Kidney epithelial cell (primary cell): ENCODE results near the gene RNU4-1. TPM values are rescaled to one million over a fixed set of nuclear protein-coding genes. Genes with fewer than 3 reads are reported as not detected.

Source experiments
- DNase-seq: peaks from one replicate; pipeline ENCODE4 v3.0.0-alpha.2; 2010; ENCODE audit warnings: low read depth
- H3K27me3 ChIP-seq: 2 replicates; pipeline ENCODE4 v1.6.0; 2011; ENCODE audit warnings: low read length; ENCODE audit not compliant: control insufficient read depth, insufficient read depth
- H3K36me3 ChIP-seq: 2 replicates; pipeline ENCODE4 v1.5.1; 2011; ENCODE audit warnings: low read length; ENCODE audit not compliant: control insufficient read depth, insufficient read depth
- H3K4me3 ChIP-seq: 2 replicates; pipeline ENCODE4 v1.5.1; 2011; ENCODE audit warnings: low read depth, mild to moderate bottlenecking, control low read depth, low read length
- CTCF ChIP-seq: IDR thresholded peaks from 2 replicates; pipeline ENCODE4 v1.5.1; 2011; ENCODE audit warnings: mild to moderate bottlenecking, moderate library complexity, low read length, control low read depth, inconsistent platforms; ENCODE audit not compliant: insufficient read depth, poor library complexity, severe bottlenecking
- total RNA-seq: library from RNA; depleted of rRNA; stranded (reverse); fragments of >200 nt; gene quantifications from 2 replicates; pipeline ENCODE4 v1.2.3, GENCODE V29; 2015

RNU4-1 gene
- total RNA-seq, 1 donor from 2014 or later: not detected

GRCh38 chr12:120332523-120332922 lies 39.5 kb upstream of the RNU4-1 start:
- H3K4me3 ChIP-seq: no peak overlapping the region
- H3K36me3 ChIP-seq: no peaks in the 10 kb centered on the region
- no peak for TF ChIP-seq CTCF
- DNase-seq: no peak
- peaks cover 3% of the 10 kb centered on the region for H3K27me3 ChIP-seq

DNA sequence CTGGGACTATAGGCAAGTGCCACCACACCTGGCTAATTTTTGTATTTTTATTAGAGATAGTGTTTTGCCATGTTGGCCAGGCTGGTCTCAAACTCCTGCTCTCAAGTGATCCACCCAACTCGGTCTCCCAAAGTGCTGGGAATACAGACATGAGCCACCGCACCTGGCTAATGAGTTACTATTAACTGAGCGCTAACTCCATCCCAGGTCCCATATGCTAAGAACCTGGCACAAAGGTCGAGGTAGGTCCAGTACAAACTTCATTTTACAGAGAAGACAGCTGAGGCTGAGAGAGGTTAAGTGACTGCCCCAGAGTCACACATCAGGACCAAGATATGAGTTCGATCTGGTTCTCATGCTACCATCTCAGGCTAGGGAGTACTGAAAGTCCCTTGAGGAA lies 39.0 kb upstream of the RNU4-1 start:
- peaks cover 3% of the 10 kb centered on the region for H3K27me3 ChIP-seq
- no peak for DNase-seq
- no peaks in the 10 kb centered on the region for H3K36me3 ChIP-seq
- no peak overlapping the region for H3K4me3 ChIP-seq
- TF ChIP-seq CTCF: no peak

GRCh38 chr12:120331390-120331789 lies 38.4 kb upstream of the RNU4-1 start:
- TF ChIP-seq CTCF: no peak
- H3K36me3 ChIP-seq: no peaks in the 10 kb centered on the region
- peaks cover 3% of the 10 kb centered on the region for H3K27me3 ChIP-seq
- no peak overlapping the region for H3K4me3 ChIP-seq
- DNase-seq: no peak

DNA sequence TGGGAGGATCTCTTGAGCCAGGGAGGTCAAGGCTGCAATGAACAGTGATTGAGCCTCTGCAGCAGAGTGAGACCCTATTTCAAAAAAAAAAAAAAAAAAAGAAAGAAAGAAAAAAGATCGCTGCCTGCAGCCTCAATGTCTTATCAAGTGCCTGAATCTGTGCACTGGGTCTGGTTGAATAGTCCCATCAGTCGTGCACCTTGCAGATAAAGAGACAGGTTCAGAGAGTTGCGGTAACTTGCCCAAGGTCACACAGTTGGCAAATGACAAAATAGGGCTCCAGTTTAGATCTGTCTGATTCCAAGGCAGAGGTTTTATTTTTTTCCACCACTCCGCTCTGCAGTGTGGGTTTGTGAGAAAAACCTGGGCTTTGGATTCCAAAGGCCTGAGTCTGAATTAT lies 35.2 kb upstream of the RNU4-1 start:
- no peak for TF ChIP-seq CTCF
- Histone ChIP-seq H3K36me3 (no peaks in the 10 kb centered on the region), H3K27me3 (peaks cover 3% of the 10 kb centered on the region)

DNA sequence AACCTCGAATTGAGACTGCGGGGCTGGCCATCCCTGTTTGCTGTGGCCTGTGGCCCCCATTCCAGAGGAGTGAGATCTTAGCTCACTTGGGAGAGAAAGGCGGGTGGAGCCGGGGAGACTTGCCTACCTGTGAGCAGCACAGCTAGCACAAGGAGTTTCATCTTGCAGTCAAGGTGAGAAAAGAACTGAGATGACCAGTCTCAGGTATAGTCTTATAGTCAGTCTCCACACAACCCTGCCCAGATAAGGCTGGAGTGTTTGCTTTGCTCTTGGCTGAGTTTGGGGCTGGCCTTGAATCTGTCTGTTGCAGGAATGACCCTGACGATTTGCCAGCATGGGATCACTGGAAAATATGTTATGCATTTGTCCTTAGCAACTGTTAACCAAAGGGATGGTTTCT lies 34.6 kb upstream of the RNU4-1 start, which contains the start of gene PLA2G1B:
PLA2G1B (minus strand) TSS at position 187 of the 400 bp plus-strand sequence; CDS start at position 161, 26 bp downstream.
- H3K36me3 ChIP-seq: no peaks in the 10 kb centered on the region
- H3K4me3 ChIP-seq: no peak within 1 kb of the TSS
- DNase-seq: no peak
- H3K27me3 ChIP-seq: peaks cover 3% of the 10 kb centered on the region
- TF ChIP-seq CTCF: no peak

More for the DNA sequence above, 35.2 kb upstream of the RNU4-1 start:
- no peak overlapping the region for H3K4me3 ChIP-seq
- DNase-seq: no peak

- DNase-seq: no peak
- TF ChIP-seq CTCF: no peak
- Histone ChIP-seq H3K4me3 (no peak overlapping the region), H3K36me3 (no peaks in the 10 kb centered on the region), H3K27me3 (no peaks in the 10 kb centered on the region)
Observed at GRCh38 chr12:120324841-120325417, 31.9 kb upstream of the RNU4-1 start.
